ENCODE measurements around the gene ILK. TPM values are rescaled to one million over a fixed set of nuclear protein-coding genes. Genes with fewer than 3 reads are reported as not detected.

Gene ILK
- total and polyA plus RNA-seq, 2 of the 13 experiments (the other 11 are each of a cell fraction or from before 2014, with no cell fraction given): 70.3 to 108 TPM

DNA sequence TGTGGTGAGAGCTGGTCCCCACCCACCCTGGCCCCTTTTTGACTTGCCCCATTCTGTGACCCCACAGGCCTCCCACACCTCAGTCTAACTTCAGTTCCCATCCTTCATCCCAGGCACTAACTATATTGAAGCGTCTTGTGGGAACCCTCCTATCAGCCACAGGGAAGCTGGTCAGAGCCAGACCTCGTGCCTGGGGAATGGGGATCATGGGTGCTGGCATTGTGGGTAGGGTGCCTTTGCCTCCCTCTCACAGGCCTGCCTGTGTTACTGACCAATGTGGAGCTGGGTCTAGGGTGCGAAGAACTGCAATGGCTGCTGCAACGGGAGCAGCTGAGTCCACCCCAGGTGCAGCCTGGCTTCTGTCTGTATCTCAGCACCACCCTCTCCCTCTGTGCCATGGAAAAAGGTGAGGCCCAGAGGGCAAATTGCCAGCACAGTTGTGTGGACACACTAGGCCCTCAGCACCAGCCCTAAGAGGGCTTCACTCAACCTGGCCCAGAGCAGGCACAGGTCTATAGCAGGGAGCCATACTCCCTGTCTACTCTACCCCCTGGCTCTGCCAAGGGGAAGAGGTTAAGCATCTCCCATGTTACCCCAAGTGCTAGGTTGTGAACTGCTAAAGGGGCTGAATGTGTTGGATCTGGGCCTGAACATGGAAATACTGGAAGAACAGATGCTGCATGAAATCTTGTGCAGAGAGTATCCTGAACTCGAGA is 37.4 kb upstream of the ILK start (continued):
- TF ChIP-seq, protein P1, sequence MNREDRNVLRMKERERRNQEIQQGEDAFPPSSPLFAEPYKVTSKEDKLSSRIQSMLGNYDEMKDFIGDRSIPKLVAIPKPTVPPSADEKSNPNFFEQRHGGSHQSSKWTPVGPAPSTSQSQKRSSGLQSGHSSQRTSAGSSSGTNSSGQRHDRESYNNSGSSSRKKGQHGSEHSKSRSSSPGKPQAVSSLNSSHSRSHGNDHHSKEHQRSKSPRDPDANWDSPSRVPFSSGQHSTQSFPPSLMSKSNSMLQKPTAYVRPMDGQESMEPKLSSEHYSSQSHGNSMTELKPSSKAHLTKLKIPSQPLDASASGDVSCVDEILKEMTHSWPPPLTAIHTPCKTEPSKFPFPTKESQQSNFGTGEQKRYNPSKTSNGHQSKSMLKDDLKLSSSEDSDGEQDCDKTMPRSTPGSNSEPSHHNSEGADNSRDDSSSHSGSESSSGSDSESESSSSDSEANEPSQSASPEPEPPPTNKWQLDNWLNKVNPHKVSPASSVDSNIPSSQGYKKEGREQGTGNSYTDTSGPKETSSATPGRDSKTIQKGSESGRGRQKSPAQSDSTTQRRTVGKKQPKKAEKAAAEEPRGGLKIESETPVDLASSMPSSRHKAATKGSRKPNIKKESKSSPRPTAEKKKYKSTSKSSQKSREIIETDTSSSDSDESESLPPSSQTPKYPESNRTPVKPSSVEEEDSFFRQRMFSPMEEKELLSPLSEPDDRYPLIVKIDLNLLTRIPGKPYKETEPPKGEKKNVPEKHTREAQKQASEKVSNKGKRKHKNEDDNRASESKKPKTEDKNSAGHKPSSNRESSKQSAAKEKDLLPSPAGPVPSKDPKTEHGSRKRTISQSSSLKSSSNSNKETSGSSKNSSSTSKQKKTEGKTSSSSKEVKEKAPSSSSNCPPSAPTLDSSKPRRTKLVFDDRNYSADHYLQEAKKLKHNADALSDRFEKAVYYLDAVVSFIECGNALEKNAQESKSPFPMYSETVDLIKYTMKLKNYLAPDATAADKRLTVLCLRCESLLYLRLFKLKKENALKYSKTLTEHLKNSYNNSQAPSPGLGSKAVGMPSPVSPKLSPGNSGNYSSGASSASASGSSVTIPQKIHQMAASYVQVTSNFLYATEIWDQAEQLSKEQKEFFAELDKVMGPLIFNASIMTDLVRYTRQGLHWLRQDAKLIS (CRISPR knock-in tag; IDR thresholded peaks at IDR 0.05): no peak
- TF ChIP-seq, protein P2, sequence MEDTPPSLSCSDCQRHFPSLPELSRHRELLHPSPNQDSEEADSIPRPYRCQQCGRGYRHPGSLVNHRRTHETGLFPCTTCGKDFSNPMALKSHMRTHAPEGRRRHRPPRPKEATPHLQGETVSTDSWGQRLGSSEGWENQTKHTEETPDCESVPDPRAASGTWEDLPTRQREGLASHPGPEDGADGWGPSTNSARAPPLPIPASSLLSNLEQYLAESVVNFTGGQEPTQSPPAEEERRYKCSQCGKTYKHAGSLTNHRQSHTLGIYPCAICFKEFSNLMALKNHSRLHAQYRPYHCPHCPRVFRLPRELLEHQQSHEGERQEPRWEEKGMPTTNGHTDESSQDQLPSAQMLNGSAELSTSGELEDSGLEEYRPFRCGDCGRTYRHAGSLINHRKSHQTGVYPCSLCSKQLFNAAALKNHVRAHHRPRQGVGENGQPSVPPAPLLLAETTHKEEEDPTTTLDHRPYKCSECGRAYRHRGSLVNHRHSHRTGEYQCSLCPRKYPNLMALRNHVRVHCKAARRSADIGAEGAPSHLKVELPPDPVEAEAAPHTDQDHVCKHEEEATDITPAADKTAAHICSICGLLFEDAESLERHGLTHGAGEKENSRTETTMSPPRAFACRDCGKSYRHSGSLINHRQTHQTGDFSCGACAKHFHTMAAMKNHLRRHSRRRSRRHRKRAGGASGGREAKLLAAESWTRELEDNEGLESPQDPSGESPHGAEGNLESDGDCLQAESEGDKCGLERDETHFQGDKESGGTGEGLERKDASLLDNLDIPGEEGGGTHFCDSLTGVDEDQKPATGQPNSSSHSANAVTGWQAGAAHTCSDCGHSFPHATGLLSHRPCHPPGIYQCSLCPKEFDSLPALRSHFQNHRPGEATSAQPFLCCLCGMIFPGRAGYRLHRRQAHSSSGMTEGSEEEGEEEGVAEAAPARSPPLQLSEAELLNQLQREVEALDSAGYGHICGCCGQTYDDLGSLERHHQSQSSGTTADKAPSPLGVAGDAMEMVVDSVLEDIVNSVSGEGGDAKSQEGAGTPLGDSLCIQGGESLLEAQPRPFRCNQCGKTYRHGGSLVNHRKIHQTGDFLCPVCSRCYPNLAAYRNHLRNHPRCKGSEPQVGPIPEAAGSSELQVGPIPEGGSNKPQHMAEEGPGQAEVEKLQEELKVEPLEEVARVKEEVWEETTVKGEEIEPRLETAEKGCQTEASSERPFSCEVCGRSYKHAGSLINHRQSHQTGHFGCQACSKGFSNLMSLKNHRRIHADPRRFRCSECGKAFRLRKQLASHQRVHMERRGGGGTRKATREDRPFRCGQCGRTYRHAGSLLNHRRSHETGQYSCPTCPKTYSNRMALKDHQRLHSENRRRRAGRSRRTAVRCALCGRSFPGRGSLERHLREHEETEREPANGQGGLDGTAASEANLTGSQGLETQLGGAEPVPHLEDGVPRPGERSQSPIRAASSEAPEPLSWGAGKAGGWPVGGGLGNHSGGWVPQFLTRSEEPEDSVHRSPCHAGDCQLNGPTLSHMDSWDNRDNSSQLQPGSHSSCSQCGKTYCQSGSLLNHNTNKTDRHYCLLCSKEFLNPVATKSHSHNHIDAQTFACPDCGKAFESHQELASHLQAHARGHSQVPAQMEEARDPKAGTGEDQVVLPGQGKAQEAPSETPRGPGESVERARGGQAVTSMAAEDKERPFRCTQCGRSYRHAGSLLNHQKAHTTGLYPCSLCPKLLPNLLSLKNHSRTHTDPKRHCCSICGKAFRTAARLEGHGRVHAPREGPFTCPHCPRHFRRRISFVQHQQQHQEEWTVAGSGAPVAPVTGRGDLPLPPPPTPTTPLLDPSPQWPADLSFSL (CRISPR knock-in tag; IDR thresholded peaks at IDR 0.05): no peak
- no peak for TF ChIP-seq HMG20A (CRISPR knock-in tag; IDR thresholded peaks at IDR 0.05; ENCODE audit: borderline replicate concordance)
- TF ChIP-seq, protein P3, sequence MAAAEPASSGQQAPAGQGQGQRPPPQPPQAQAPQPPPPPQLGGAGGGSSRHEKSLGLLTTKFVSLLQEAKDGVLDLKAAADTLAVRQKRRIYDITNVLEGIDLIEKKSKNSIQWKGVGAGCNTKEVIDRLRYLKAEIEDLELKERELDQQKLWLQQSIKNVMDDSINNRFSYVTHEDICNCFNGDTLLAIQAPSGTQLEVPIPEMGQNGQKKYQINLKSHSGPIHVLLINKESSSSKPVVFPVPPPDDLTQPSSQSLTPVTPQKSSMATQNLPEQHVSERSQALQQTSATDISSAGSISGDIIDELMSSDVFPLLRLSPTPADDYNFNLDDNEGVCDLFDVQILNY (CRISPR knock-in tag; conservative IDR thresholded peaks at IDR 0.05): no peak
- TF ChIP-seq GFI1 (CRISPR knock-in tag; IDR thresholded peaks at IDR 0.05; ENCODE audit: borderline replicate concordance): no peak
- TF ChIP-seq, protein P4, sequence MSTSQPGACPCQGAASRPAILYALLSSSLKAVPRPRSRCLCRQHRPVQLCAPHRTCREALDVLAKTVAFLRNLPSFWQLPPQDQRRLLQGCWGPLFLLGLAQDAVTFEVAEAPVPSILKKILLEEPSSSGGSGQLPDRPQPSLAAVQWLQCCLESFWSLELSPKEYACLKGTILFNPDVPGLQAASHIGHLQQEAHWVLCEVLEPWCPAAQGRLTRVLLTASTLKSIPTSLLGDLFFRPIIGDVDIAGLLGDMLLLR (CRISPR knock-in tag; IDR thresholded peaks at IDR 0.05): no peak
- TF ChIP-seq FOXO1 (CRISPR knock-in tag; IDR thresholded peaks at IDR 0.05): no peak
- no peak for TF ChIP-seq NKX3-1 (CRISPR knock-in tag; IDR thresholded peaks at IDR 0.05)
- no peak for TF ChIP-seq GATAD2A (CRISPR knock-in tag; IDR thresholded peaks at IDR 0.05)
- no peak for TF ChIP-seq PCBP1 (IDR thresholded peaks at IDR 0.05; ENCODE audit: borderline replicate concordance, low read depth, low read length)
- no peak for TF ChIP-seq ZFP36 (IDR thresholded peaks at IDR 0.05; ENCODE audit: borderline replicate concordance, low read depth, low read length, partially characterized antibody)
- TF ChIP-seq ZNF326 (CRISPR knock-in tag; IDR thresholded peaks at IDR 0.05; ENCODE audit: borderline replicate concordance): no peak
- no peak for TF ChIP-seq NFKBIZ (CRISPR knock-in tag; IDR thresholded peaks at IDR 0.05)
- TF ChIP-seq JARID2 (CRISPR knock-in tag; IDR thresholded peaks at IDR 0.05; ENCODE audit: insufficient replicate concordance): no peak
